SK-N-MC (cell line): ENCODE data around the gene POLR2H.
A peak's percentile ranks its signal among the peaks of the same experiment; 100 is the strongest.

Source experiments
- DNase-seq: peaks from one replicate; pipeline ENCODE4 v3.0.0-alpha.2; 2011; ENCODE audit warnings: low read depth, low spot score
- H3K27ac ChIP-seq: fragments of 200-600 bp; sonication (generic); 2 replicates; pipeline ENCODE4 v1.5.1; 2016; ENCODE audit warnings: mixed run types
- H3K36me3 ChIP-seq: fragments of 200-600 bp; sonication (generic); 2 replicates; pipeline ENCODE4 v1.6.1; 2017; ENCODE audit warnings: antibody characterized with exemption, low read length, mixed read lengths; ENCODE audit not compliant: insufficient read depth
- H3K4me3 ChIP-seq: fragments of 200-600 bp; sonication (generic); 2 replicates; pipeline ENCODE4 v1.5.1; 2016
- H3K9ac ChIP-seq: fragments of 200-600 bp; sonication (generic); 2 replicates; pipeline ENCODE4 v1.8.0; 2017; ENCODE audit warnings: mixed run types, mixed read lengths; ENCODE audit not compliant: insufficient read length
- H3K9me3 ChIP-seq: fragments of 200-600 bp; sonication (generic); 2 replicates; pipeline ENCODE4 v1.6.1; 2017; ENCODE audit warnings: low read depth, mild to moderate bottlenecking, antibody characterized with exemption, low read length, moderate library complexity, mixed read lengths
- EZH2 ChIP-seq: fragments of 200-600 bp; sonication (generic); IDR thresholded peaks from one replicate; pipeline ENCODE4 v1.6.1; 2017; ENCODE audit warnings: antibody characterized with exemption
- FOXP2 ChIP-seq: optimal IDR thresholded peaks from 2 replicates; pipeline ENCODE3; 2011; ENCODE audit warnings: mild to moderate bottlenecking, moderate library complexity; ENCODE audit not compliant: insufficient read depth; ENCODE audit errors: extremely low read length, control extremely low read depth
- POLR2AphosphoS5 ChIP-seq: IDR thresholded peaks from 2 replicates; pipeline ENCODE4 v1.6.1; 2012; ENCODE audit warnings: mild to moderate bottlenecking, low read depth, low read length, borderline replicate concordance

Gene POLR2H

GRCh38 chr3:184379358-184380184, 18.1 kb downstream of the POLR2H start, which contains the start of gene CHRD:
TSS of gene CHRD (plus strand) at chr3:184380054. CDS start at chr3:184380319, 265 bp downstream.
- TF ChIP-seq POLR2AphosphoS5 (no peak), EZH2 (no peak), FOXP2 (no peak)
- Histone ChIP-seq H3K4me3 (peak within 1 kb of the TSS; percentile 77), H3K36me3 (no peaks in the 10 kb centered on the region), H3K9ac (no peak within 1 kb of the TSS), H3K27ac (no peak within 1 kb of the TSS), H3K9me3 (no peaks in the 10 kb centered on the region)
- no peak for DNase-seq

- no peak overlapping the region for H3K9ac ChIP-seq
- peak overlapping the region; percentile 77 for H3K4me3 ChIP-seq
- H3K9me3 ChIP-seq = no peaks in the 10 kb centered on the region
- no peak for TF ChIP-seq FOXP2
- H3K36me3 ChIP-seq = no peaks in the 10 kb centered on the region
- H3K27ac ChIP-seq = no peak overlapping the region
- DNase-seq = no peak
Measured at GRCh38 chr3:184380185-184380626, 18.7 kb downstream of the POLR2H start.

- H3K27ac ChIP-seq = no peak overlapping the region
- DNase-seq = no peak
- H3K4me3 ChIP-seq = peak overlapping the region; percentile 77
- H3K9me3 ChIP-seq = no peaks in the 10 kb centered on the region
- no peak overlapping the region for H3K9ac ChIP-seq
- peak; percentile 81 for TF ChIP-seq EZH2
- no peak for TF ChIP-seq POLR2AphosphoS5
- H3K36me3 ChIP-seq = no peaks in the 10 kb centered on the region
Measured at GRCh38 chr3:184380627-184381260, 19.2 kb downstream of the POLR2H start.

GRCh38 chr3:184381261-184382224, 20.0 kb downstream of the POLR2H start:
- TF ChIP-seq POLR2AphosphoS5 (no peak), EZH2 (no peak), FOXP2 (no peak)
- no peak for DNase-seq
- H3K9me3 ChIP-seq = no peaks in the 10 kb centered on the region
- H3K27ac ChIP-seq = no peak overlapping the region
- no peak overlapping the region for H3K9ac ChIP-seq
- H3K36me3 ChIP-seq = no peaks in the 10 kb centered on the region
- no peak overlapping the region for H3K4me3 ChIP-seq

- Histone ChIP-seq H3K36me3 (no peaks in the 10 kb centered on the region), H3K4me3 (no peak overlapping the region), H3K9ac (no peak overlapping the region), H3K9me3 (no peaks in the 10 kb centered on the region), H3K27ac (no peak overlapping the region)
- TF ChIP-seq EZH2 = no peak
- no peak for TF ChIP-seq POLR2AphosphoS5
- no peak for TF ChIP-seq FOXP2
- DNase-seq = no peak
Measured at GRCh38 chr3:184382326-184383032, 21.0 kb downstream of the POLR2H start.

GRCh38 chr3:184383033-184383740, 21.7 kb downstream of the POLR2H start:
- Histone ChIP-seq H3K4me3 (no peak overlapping the region), H3K27ac (no peak overlapping the region), H3K9ac (no peak overlapping the region), H3K9me3 (no peaks in the 10 kb centered on the region), H3K36me3 (no peaks in the 10 kb centered on the region)
- TF ChIP-seq FOXP2 (no peak), POLR2AphosphoS5 (no peak), EZH2 (no peak)
- no peak for DNase-seq

- TF ChIP-seq FOXP2 (no peak), POLR2AphosphoS5 (no peak), EZH2 (no peak)
- Histone ChIP-seq H3K4me3 (no peak overlapping the region), H3K36me3 (no peaks in the 10 kb centered on the region), H3K27ac (no peak overlapping the region), H3K9me3 (no peaks in the 10 kb centered on the region), H3K9ac (no peak overlapping the region)
- DNase-seq = no peak
Measured at GRCh38 chr3:184384342-184384741, 22.8 kb downstream of the POLR2H start.
